Measurements from ENCODE around the gene AAGAB. TPM values are rescaled to one million over a fixed set of nuclear protein-coding genes. Genes with fewer than 3 reads are reported as not detected.

The AAGAB gene
- total RNA-seq, 4 donors from 2014 or later, result 17.3 to 25.9 (median 21.6) TPM

DNA sequence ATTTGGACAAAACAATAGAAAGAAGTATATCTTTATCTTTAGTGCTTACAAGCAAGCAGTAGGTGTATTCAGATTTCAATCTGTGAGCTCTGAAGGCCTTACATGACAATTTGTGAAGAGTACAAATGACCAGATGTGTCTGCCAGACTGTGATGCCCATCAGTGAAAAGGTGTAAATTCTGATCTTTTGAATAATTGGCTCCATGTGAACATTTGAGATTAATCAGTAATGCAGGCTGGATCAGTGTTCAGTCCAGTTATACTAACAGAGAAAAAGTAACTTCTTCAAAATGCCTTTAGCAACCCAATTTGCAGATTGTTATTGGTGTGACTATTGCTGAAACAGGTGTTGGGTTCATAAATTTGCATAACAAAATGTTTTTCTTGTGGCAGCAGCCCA lies 5.3 kb upstream of the AAGAB start:
- TF ChIP-seq, protein P1, sequence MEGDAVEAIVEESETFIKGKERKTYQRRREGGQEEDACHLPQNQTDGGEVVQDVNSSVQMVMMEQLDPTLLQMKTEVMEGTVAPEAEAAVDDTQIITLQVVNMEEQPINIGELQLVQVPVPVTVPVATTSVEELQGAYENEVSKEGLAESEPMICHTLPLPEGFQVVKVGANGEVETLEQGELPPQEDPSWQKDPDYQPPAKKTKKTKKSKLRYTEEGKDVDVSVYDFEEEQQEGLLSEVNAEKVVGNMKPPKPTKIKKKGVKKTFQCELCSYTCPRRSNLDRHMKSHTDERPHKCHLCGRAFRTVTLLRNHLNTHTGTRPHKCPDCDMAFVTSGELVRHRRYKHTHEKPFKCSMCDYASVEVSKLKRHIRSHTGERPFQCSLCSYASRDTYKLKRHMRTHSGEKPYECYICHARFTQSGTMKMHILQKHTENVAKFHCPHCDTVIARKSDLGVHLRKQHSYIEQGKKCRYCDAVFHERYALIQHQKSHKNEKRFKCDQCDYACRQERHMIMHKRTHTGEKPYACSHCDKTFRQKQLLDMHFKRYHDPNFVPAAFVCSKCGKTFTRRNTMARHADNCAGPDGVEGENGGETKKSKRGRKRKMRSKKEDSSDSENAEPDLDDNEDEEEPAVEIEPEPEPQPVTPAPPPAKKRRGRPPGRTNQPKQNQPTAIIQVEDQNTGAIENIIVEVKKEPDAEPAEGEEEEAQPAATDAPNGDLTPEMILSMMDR (IDR thresholded peaks at IDR 0.05; ENCODE audit: low read depth), result no peak

DNA sequence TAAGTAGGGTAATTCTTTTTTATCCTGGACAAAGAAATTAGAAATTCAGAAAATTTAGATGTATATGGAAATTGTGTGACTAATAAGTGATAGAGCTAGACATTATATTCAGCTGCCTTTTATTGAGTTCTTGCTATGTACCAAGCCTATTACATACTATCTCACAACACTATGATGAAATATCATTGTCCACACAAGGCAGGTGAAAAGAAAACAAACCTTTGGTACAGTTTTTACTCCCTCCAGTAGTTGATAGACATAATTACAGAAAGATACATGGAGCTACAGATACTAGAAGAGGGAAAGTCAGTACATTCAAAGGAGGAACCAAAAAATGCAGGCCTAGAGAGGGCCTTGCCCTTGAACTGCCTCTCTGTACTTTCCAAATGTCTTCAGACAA lies 4.9 kb upstream of the AAGAB start:
- TF ChIP-seq, protein P1 (IDR thresholded peaks at IDR 0.05; ENCODE audit: low read depth), result no peak

DNA sequence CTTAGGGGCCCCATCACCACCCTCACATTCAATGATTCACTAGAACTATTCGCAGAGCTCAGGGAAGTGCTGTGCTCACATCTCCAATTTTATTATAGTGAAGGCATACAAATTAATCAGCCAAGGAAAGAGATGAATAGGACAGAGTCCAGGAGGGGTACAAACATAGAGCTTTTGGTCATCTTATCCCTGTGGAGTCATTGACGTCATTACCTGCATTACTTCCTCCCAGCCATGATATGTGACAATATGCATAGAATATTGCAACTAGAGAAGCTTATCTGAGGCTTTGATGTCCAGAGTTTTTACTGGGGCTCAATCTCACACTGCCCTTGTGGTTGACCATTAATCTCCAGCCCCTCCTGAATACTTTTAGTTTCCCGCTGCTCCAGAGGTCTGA lies 1.6 kb upstream of the AAGAB start:
- TF ChIP-seq, protein P1 (IDR thresholded peaks at IDR 0.05; ENCODE audit: low read depth), result no peak

DNA sequence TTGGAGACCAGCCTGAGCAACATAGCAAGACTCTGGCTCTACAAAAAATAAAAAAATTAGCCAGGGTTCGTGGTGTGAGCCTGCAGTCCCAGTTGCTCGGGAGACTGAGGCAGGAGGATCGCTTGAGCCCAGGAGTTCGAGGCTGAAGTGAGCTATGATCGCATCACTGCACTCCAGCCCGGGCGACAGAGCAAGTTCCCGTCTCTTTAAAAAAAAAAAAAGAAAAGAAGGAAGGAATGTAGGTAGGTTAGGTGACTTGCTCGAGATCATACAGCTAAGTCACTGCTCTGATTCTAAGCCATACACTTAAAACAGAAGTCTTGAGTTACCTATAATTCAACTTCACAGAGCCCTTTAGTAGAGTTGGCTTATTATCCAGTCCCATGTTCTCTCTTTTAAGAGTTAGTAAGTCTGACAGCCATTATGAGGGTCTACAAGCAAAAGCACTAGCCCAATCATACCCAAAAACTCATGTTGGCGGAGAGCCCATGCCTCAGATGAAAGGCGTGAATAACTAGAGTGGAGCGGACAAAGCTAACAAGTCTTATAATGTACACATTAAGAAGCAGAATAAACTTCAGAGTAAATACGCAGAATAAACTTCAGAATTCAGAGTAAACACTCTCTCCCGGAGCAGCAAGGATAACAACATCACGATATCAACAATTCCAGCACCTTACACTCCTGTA lies 768 bp downstream of the AAGAB start:
- TF ChIP-seq, protein P1 (IDR thresholded peaks at IDR 0.05; ENCODE audit: low read depth), result no peak

DNA sequence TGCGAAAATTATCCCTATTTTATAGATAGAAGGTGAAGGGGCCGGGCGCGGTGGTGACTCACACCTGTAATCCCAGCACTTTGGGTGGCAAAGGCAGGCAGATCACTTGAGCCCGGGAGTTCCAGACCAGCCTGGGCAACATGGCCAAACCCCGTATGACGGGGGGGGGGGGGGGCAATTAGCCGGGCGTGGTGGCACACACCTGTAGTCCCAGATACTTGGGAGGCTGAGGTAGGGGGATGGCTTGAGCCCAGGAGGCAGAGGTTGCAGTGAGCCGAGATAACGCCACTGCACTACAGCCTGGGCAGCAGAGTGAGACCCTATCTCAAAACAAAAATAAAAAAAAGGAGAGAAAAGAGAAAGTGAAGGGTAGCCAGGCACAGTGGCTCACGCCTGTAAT lies 1.4 kb downstream of the AAGAB start:
- TF ChIP-seq, protein P1 (IDR thresholded peaks at IDR 0.05; ENCODE audit: low read depth), result no peak

DNA sequence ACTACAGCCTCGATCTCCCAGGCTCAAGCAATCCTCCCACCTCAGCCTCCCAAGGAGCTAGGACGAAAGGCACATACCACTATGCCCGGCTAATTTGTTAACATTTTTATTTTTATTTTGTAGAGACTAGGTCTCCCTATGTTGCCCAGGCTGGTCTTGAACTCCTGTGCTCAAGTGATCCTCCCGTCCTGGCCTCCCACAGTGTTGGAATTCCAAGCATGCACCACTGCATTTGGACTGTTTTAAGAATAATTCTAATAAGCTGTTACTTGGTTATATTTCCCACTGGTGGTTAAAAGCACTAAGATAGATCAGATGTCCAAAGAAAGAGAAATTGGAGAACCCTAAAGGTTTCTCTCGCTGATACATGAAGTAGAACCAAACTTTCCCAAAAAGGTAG lies 3.1 kb downstream of the AAGAB start:
- TF ChIP-seq, protein P1 (IDR thresholded peaks at IDR 0.05; ENCODE audit: low read depth), result no peak

DNA sequence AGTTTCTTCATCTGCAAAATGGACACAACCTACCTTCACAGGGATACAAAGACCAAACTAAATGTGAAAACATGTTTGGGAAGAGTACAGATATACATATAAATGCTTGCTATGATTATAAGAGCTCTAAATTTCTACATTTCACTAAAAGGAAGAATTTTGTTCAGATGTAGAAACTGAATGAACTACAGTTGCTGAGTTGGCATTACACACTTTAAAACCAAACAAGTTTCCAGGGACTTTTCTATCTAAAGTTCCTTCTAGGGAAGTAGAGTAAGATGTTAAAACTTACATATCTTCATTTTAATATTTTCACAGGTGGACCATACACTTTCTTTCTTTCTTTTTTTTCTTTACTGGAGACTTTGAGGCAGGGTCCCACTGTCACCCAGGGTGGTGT lies 4.6 kb downstream of the AAGAB start:
- TF ChIP-seq, protein P1 (IDR thresholded peaks at IDR 0.05; ENCODE audit: low read depth), result no peak

Data from subcutaneous adipose tissue (tissue), 4 donors.